A549 (cell line): Measurements from ENCODE around the gene B9D2. TPM values are rescaled to one million over a fixed set of nuclear protein-coding genes. Genes with fewer than 3 reads are reported as not detected.

Source experiments
- ATAC-seq, 2 experiments: fragments of 200-7000 bp in 1 of 2; fragments of >200 bp in 1 of 2; cut with Nextera tagmentation in 1 of 2; cut with Tn5 transposase in 1 of 2; 3 replicates each; pipeline versions ENCODE4 v1.8.0 to v1.9.1; 2018 to 2020; ENCODE audit warnings: mild to moderate bottlenecking in 1 of 2, moderate library complexity in 1 of 2
- CTCF ChIA-PET: fragments of 300-600 bp; sonication (Branson Sonifier 250); formaldehyde crosslinking; extraction: SDS; loops from one replicate; lab custom pipeline; 2021; ENCODE audit warnings: antibody characterized with exemption, inconsistent platforms; lab: Yijun Ruan, JAX
- POLR2A ChIA-PET: fragments of 350-600 bp; formaldehyde crosslinking; extraction: SDS; loops from one replicate; lab custom pipeline; 2021; ENCODE audit warnings: antibody characterized with exemption, inconsistent platforms; lab: Yijun Ruan, JAX
- DNase-seq, 2 experiments: peaks; one replicate each; pipeline versions ENCODE4 v3.0.0 to v3.0.0-alpha.2; 2011 to 2016; ENCODE audit warnings: low read depth in 1 of 2, low spot score in 1 of 2
- FAIRE-seq: peaks from 2 replicates; lab custom pipeline; 2011; peaks lifted over from hg19 to GRCh38; lab: Jason Lieb, UNC
- H3K27ac ChIP-seq, 2 experiments: fragments of >200 bp; sonication (Bioruptor Twin); formaldehyde crosslinking; 3 replicates each; pipeline ENCODE4 v1.5.1; 2016 to 2017
- H3K4me1 ChIP-seq: fragments of >200 bp; sonication (Bioruptor Twin); formaldehyde crosslinking; 3 replicates; pipeline ENCODE4 v1.6.1; 2016
- H3K4me2 ChIP-seq: fragments of >200 bp; sonication (Bioruptor Twin); formaldehyde crosslinking; 3 replicates; pipeline ENCODE4 v1.6.1; 2016
- H3K4me3 ChIP-seq: fragments of >200 bp; sonication (Bioruptor Twin); formaldehyde crosslinking; 3 replicates; pipeline ENCODE4 v1.5.1; 2016
- H3K9me3 ChIP-seq: fragments of >200 bp; sonication (Bioruptor Twin); formaldehyde crosslinking; 3 replicates; pipeline ENCODE4 v1.6.1; 2016
- BHLHE40 ChIP-seq: IDR thresholded peaks from 2 replicates; pipeline ENCODE4 v1.6.1; 2012; ENCODE audit warnings: low read depth, low read length, inconsistent platforms
- CHD2 ChIP-seq: fragments of 150-350 bp; IDR thresholded peaks from 2 replicates; pipeline ENCODE4 v1.6.1; 2014; ENCODE audit warnings: low read length; ENCODE audit not compliant: partially characterized antibody
- CTCF ChIP-seq: fragments of >200 bp; sonication (Bioruptor Twin); formaldehyde crosslinking; IDR thresholded peaks from 3 replicates; pipeline ENCODE4 v1.5.1; 2016
- EHMT2 ChIP-seq: fragments of 200-600 bp; sonication (generic); IDR thresholded peaks from 2 replicates; pipeline ENCODE4 v1.6.1; 2016; ENCODE audit warnings: antibody characterized with exemption, low read depth, mild to moderate bottlenecking, moderate library complexity
- EP300 ChIP-seq, 2 experiments: fragments of >200 bp; sonication (Bioruptor Twin); formaldehyde crosslinking; IDR thresholded peaks; 2 replicates in 1 of 2; 3 replicates in 1 of 2; pipeline ENCODE4 v1.6.1; 2016 to 2017
- FOSL2 ChIP-seq, 2 experiments: fragments of 450-650 bp in 1 of 2; fragments of >200 bp in 1 of 2; sonication (Bioruptor Twin) in 1 of 2; formaldehyde crosslinking; IDR thresholded peaks; 2 replicates each; pipeline versions ENCODE4 v1.5.0 to v1.6.1; 2016 to 2020; ENCODE audit warnings: mild to moderate bottlenecking in 1 of 2, moderate library complexity in 1 of 2
- GATA3 ChIP-seq: IDR thresholded peaks from 2 replicates; pipeline ENCODE4 v1.6.1; 2012; ENCODE audit warnings: borderline replicate concordance
- HDAC2 ChIP-seq: fragments of 200-600 bp; sonication (generic); IDR thresholded peaks from 2 replicates; pipeline ENCODE4 v1.6.1; 2016
- HEYL ChIP-seq: fragments of 250-450 bp; sonication (Bioruptor Pico); IDR thresholded peaks from 2 replicates; pipeline ENCODE4 v1.8.0; 2021; ENCODE audit warnings: mild to moderate bottlenecking, moderate library complexity
- JUN ChIP-seq, 2 experiments: fragments of >200 bp; sonication (Bioruptor Twin); formaldehyde crosslinking; IDR thresholded peaks; 2 replicates in 1 of 2; 3 replicates in 1 of 2; pipeline ENCODE4 v1.6.1; 2016 to 2017
- JUNB ChIP-seq: fragments of >200 bp; sonication (Bioruptor Twin); formaldehyde crosslinking; IDR thresholded peaks from 2 replicates; pipeline ENCODE4 v1.6.1; 2016
- KDM1A ChIP-seq: fragments of 200-600 bp; sonication (generic); IDR thresholded peaks from 2 replicates; pipeline ENCODE4 v1.6.1; 2016; ENCODE audit warnings: low read depth, mild to moderate bottlenecking
- MAFK ChIP-seq: fragments of 450-650 bp; IDR thresholded peaks from 2 replicates; pipeline ENCODE4 v1.6.1; 2014; ENCODE audit not compliant: partially characterized antibody
- NPAS2 ChIP-seq: fragments of 250-450 bp; sonication (Bioruptor Pico); IDR thresholded peaks from 2 replicates; pipeline ENCODE4 v1.8.0; 2022; ENCODE audit warnings: mild to moderate bottlenecking, moderate library complexity, borderline replicate concordance
- PBX3 ChIP-seq: IDR thresholded peaks from 2 replicates; pipeline ENCODE4 v1.6.1; 2012
- POLR2AphosphoS2 ChIP-seq: conservative IDR thresholded peaks from 2 replicates; pipeline ENCODE4 v1.6.1; 2012; ENCODE audit warnings: low read length, improper control_type of control experiment, inconsistent platforms
- RAD21 ChIP-seq, 2 experiments: fragments of >200 bp in 1 of 2; sonication (Bioruptor Twin) in 1 of 2; formaldehyde crosslinking in 1 of 2; IDR thresholded peaks in 1 of 2; conservative IDR thresholded peaks in 1 of 2; 2 replicates in 1 of 2; 3 replicates in 1 of 2; pipeline ENCODE4 v1.6.1; 2012 to 2018; ENCODE audit warnings: inconsistent platforms in 1 of 2
- RFX5 ChIP-seq: fragments of 450-650 bp; IDR thresholded peaks from 2 replicates; pipeline ENCODE4 v1.7.1; 2014; ENCODE audit warnings: antibody characterized with exemption, mild to moderate bottlenecking, moderate library complexity
- SMC3 ChIP-seq: fragments of >200 bp; sonication (Bioruptor Twin); formaldehyde crosslinking; IDR thresholded peaks from 3 replicates; pipeline ENCODE4 v1.6.1; 2018; ENCODE audit warnings: inconsistent platforms
- TFCP2L1 ChIP-seq: fragments of 250-450 bp; sonication (Bioruptor Pico); IDR thresholded peaks from 2 replicates; pipeline ENCODE4 v1.5.0; 2021; ENCODE audit warnings: mild to moderate bottlenecking
- USF2 ChIP-seq: fragments of 450-650 bp; IDR thresholded peaks from 2 replicates; pipeline ENCODE4 v1.6.1; 2014; ENCODE audit warnings: antibody characterized with exemption
- ZC3H11A ChIP-seq: fragments of 450-650 bp; IDR thresholded peaks from 2 replicates; pipeline ENCODE4 v1.6.1; 2014; ENCODE audit warnings: antibody characterized with exemption, mild to moderate bottlenecking
- whole genome bisulfite sequencing: methylation state at CpG from one replicate; pipeline ENCODE4 v1.1.6; 2017; ENCODE audit errors: missing lambda C conversion rate; 5-methylcytosine and 5-hydroxymethylcytosine counted together
- polyA plus RNA-seq, 4 experiments: library from polyadenylated mRNA; depleted of rRNA in 3 of 4; stranded (reverse); fragments of >200 nt; fragmentation: RNase III in 1 of 4; extraction: RNeasy Plus Mini Kit Qiagen cat#74134 plus additional on column Dnase treatment in 1 of 4; gene quantifications; 2 replicates in 3 of 4; 3 replicates in 1 of 4; pipeline ENCODE4 v1.2.3, GENCODE V29; 2011 to 2017

B9D2 gene
- polyA plus RNA-seq, 2 of the 4 experiments (the other 2 are of a cell fraction), result 19.6 to 22.5 TPM

GRCh38 chr19:41323430-41324125 is 40.4 kb downstream of the B9D2 start (continued):
- peak; percentile 49 to 72; a peak in 3 of 5 replicates for TF ChIP-seq EP300 (IDR thresholded peaks at IDR 0.05)
- peak; percentile 59; the same call in 1 of the 2 replicates for TF ChIP-seq POLR2AphosphoS2
- peak; percentile 73 for TF ChIP-seq JUNB
- peak; percentile 49 for TF ChIP-seq CHD2

- no peaks in the 10 kb centered on the region for H3K9me3 ChIP-seq
- WGBS, result 53% methylated on average over 7 of the region's 7 CpGs
- ATAC-seq (peak; percentile 0 to 5; a peak in 4 of 6 replicates), DNase-seq (no peak), FAIRE-seq (peak; percentile 80)
- TF ChIP-seq CHD2 (no peak), RFX5 (no peak), EP300 (IDR thresholded peaks at IDR 0.05) (no peak), BHLHE40 (peak; percentile 16; the same call in 1 of the 2 replicates), PBX3 (no peak), GATA3 (no peak)
- peak overlapping the region; percentile 81 to 91 for H3K27ac ChIP-seq
- CTCF ChIA-PET, result interaction anchor here (0.6 to 18.6 kb wide), 11 partner anchors 15 to 503 kb away, joined by 3 to 295 read pairs (median 5); partner anchors contain the start of genes CCDC97, HNRNPUL1 and TGFB1
- POLR2A ChIA-PET, result interaction anchor here (0.6 to 4.9 kb wide), 6 partner anchors 8 to 116 kb away, joined by 3 to 32 read pairs (median 7); partner anchors contain the start of genes B9D2, CCDC97, DMAC2 and HNRNPUL1
- H3K4me3 ChIP-seq, result peak overlapping the region; percentile 15; the same call in 2 of the 3 replicates
- H3K4me2 ChIP-seq, result peak overlapping the region; percentile 62
- H3K4me1 ChIP-seq, result peaks cover 69% of the 10 kb centered on the region
Measured at GRCh38 chr19:41323023-41323422, 40.9 kb downstream of the B9D2 start.

GRCh38 chr19:41322451-41322850 is 41.5 kb downstream of the B9D2 start:
- TF ChIP-seq POLR2AphosphoS2, result no peak
- no peak for TF ChIP-seq NPAS2 (CRISPR knock-in tag)
- TF ChIP-seq BHLHE40, result no peak
- no peak for TF ChIP-seq USF2
- no peak for TF ChIP-seq TFCP2L1 (CRISPR knock-in tag)
- no peak for TF ChIP-seq KDM1A
- TF ChIP-seq HDAC2, result no peak
- TF ChIP-seq, all 56 proteins: peak for 0
- DNase-seq (no peak), FAIRE-seq (no peak), ATAC-seq (no peak)
- Histone ChIP-seq H3K27ac (peak overlapping the region; percentile 81 to 91), H3K9me3 (no peaks in the 10 kb centered on the region), H3K4me1 (peaks cover 63% of the 10 kb centered on the region), H3K4me2 (peak overlapping the region; percentile 62), H3K4me3 (no peak overlapping the region)
- ChIA-PET CTCF (interaction anchor here (0.6 to 18.6 kb wide), 26 partner anchors 16 to 688 kb away, joined by 3 to 295 read pairs (median 4); partner anchors contain the start of genes B9D2, CCDC97, HNRNPUL1 and TGFB1), POLR2A (interaction anchor here (1.0 to 4.9 kb wide), 5 partner anchors 12 to 117 kb away, joined by 3 to 32 read pairs (median 12); partner anchors contain the start of genes B9D2, CCDC97, DMAC2 and TGFB1)
- 98% methylated on average over 11 of the region's 11 CpGs for WGBS

GRCh38 chr19:41321600-41322270 is 42.2 kb downstream of the B9D2 start:
- Histone ChIP-seq H3K4me3 (no peak overlapping the region), H3K9me3 (no peaks in the 10 kb centered on the region), H3K4me2 (peak overlapping the region; percentile 62; the same call in 2 of the 3 replicates), H3K27ac (peak overlapping the region; percentile 81 to 91; a peak in 5 of 6 replicates), H3K4me1 (peaks cover 56% of the 10 kb centered on the region)
- 64% methylated on average over 10 of the region's 10 CpGs for WGBS
- FAIRE-seq, result peak; percentile 49
- ChIA-PET CTCF (interaction anchor here (0.5 to 18.6 kb wide), 26 partner anchors 16 to 687 kb away, joined by 3 to 295 read pairs (median 4); partner anchors contain the start of genes B9D2, CCDC97 and TGFB1), POLR2A (interaction anchor here (1.0 to 4.9 kb wide), 4 partner anchors 11 to 95 kb away, joined by 3 to 32 read pairs (median 9); partner anchors contain the start of genes B9D2 and CCDC97)
- peak; percentile 10 to 53; a peak in 3 of 6 replicates for ATAC-seq
- DNase-seq, result peak; percentile 76 to 95
- TF ChIP-seq MAFK, result peak; percentile 62
- TF ChIP-seq ZC3H11A, result 0 out of 2 replicates have a peak, but pooled peaks have one; percentile 12
- peak; percentile 88 for TF ChIP-seq CTCF
- TF ChIP-seq SMC3, result peak; percentile 83
- peak in 1 of 2 experiments; percentile 1; a peak in 1 of 5 replicates for TF ChIP-seq JUN (IDR thresholded peaks at IDR 0.05)
- no peak for TF ChIP-seq FOSL2 (IDR thresholded peaks at IDR 0.05)
- TF ChIP-seq FOSL2 (CRISPR knock-in tag; IDR thresholded peaks at IDR 0.05), result 0 out of 2 replicates have a peak, but pooled peaks have one; percentile 8
- TF ChIP-seq HEYL (CRISPR knock-in tag), result no peak
- TF ChIP-seq RAD21 (conservative IDR thresholded peaks at IDR 0.05 in 1 of 2, IDR thresholded peaks at IDR 0.05 in 1 of 2), result peak; percentile 61 to 62; a peak in 4 of 5 replicates
- no peak for TF ChIP-seq EHMT2
